Measurements from ENCODE around the gene AATK.
A peak's percentile ranks its signal among the peaks of the same experiment; 100 is the strongest.

AATK gene

GRCh38 chr17:81113158-81113724 is 52.8 kb downstream of the AATK start:
- DNase-seq (ENCODE audit: low read depth in 2 of 2): no peak

GRCh38 chr17:81112450-81112849 is 53.6 kb downstream of the AATK start:
- DNase-seq (ENCODE audit: low read depth in 2 of 2): no peak

DNA sequence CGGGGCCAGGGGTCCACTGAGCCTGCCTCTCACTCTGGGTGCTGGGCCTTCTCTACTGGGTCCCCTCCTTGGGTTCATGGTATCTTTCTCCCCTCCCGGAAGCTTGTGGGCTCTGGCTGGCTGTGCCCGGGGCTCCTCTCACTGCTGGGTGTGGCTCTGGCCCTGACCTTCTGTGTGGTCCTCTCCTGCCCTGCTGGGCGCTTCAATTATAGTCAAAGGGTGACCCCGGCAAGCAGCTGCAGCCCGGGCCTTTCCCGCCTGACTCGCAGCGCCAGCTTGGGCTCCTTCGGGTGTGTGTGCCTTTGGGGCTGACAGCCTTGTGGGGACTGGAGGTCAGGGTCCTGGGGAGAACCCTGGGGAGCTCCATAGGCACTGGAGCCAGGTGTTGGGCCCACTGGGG is 55.0 kb downstream of the AATK start:
- no peak for DNase-seq (ENCODE audit: low read depth in 2 of 2)

DNA sequence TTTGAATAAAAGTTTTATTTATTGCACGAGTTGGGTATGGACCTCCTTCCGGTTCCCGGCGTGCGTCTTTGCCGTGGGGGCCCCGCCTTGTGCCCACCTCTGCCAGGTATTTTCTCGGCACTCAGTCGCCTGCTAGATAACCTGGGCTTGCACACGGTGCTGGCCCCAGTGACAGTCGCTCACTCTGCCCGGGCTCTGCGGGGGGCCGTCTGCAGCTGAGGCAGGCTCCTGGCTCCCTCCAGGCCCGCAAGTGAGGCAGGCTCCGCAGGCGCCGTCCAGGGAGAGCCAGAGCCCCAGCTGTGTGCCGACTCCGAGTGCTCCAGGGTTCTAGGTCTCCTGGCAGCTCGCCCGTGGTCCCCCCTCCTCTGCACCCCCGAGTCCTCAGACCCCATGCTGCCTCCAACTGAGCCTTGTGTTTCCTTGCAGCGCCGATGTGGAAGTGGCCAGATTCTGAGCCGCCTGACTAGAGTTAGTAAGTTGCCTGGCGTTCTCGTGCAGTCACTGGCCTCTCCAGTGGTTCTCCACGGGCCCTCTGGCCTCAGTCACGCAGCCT is 55.5 kb downstream of the AATK start:
- DNase-seq (ENCODE audit: low read depth in 2 of 2): no peak

GRCh38 chr17:81109957-81110356 is 56.1 kb downstream of the AATK start:
- DNase-seq (ENCODE audit: low read depth in 2 of 2): no peak

DNA sequence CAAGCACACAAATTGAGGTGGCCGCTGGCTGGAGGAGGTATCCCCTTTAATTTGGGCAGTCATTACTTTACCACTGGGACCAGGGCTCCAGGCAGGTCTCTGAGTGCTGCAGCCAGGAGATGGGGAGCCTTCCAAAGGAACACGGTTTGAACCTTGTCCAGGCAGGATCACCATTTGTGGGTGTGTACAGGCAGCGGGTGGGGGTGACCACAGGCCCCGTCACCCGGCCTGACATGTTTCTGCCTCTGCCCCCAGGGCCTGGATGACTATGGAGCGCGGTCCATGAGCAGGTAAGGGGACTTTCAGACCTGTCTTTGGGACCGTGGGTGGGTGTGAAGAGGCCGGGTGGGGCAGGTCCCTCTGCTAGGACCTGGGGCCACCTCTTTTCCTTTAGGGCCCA is 57.8 kb downstream of the AATK start:
- DNase-seq (ENCODE audit: low read depth in 2 of 2): no peak

- DNase-seq (ENCODE audit: low read depth in 2 of 2): no peak
Measured at GRCh38 chr17:81106716-81107115, 59.3 kb downstream of the AATK start.

DNA sequence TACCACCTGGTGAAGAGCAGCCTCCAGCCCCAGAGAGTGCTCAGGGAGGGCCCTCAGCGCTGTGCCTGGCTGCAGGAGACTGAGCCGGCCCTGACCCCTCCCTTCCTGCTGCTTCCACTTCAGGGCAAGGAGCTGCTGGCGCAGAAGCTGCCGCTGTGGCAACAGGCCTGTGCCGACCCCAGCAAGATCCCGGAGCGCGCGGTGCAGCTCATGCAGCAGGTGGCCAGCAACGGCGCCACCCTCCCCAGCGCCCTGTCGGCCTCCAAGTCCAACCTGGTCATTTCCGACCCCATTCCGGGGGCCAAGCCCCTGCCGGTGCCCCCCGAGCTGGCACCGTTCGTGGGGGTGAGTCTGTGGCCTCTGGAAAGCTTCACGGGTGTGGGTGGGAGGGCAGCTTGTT is 62.6 kb downstream of the AATK start:
- no peak for DNase-seq (ENCODE audit: low read depth in 2 of 2)

GRCh38 chr17:81102869-81103268 is 63.2 kb downstream of the AATK start:
- no peak for DNase-seq (ENCODE audit: low read depth in 2 of 2)

- no peak for DNase-seq (ENCODE audit: low read depth in 2 of 2)
Measured at GRCh38 chr17:81102352-81102751, 63.7 kb downstream of the AATK start.

DNA sequence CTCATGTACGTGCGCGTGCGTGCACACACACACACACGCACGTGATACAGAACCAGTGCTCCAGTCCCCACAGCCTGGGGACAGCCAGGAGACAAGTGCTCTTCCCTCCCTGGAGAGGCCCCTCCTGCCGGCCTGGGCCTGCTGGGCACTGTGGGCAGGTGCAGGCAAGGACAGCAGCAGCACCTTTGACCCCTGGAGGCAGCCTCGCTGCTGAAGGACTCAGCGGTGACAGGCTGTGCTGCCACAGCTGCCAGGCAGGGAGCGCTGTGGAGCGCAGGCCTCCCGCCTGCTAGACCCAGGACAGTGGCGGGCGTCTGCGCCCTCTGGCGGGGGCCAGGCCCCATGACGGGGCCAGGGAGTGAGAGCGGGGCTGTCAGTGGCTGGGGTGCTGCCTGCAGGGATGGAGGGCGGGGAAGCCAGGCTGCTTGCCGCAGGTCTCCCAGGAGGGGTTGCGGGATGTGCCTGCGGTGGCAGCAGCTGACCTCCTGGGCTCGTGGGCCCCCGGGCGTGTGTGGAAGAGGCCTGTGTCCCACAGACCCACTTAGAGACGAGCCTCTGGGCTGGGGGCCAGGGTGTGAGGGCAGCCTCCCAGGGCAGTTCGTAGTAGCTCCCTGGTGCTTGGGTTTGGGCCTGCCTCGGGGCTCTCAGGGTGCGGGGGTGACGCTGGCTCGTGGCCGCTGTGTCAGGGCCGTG is 64.3 kb downstream of the AATK start:
- DNase-seq (ENCODE audit: low read depth in 2 of 2): peak; percentile 76 to 80

- no peak for DNase-seq (ENCODE audit: low read depth in 2 of 2)
Measured at GRCh38 chr17:81100668-81101067, 65.4 kb downstream of the AATK start.

DNA sequence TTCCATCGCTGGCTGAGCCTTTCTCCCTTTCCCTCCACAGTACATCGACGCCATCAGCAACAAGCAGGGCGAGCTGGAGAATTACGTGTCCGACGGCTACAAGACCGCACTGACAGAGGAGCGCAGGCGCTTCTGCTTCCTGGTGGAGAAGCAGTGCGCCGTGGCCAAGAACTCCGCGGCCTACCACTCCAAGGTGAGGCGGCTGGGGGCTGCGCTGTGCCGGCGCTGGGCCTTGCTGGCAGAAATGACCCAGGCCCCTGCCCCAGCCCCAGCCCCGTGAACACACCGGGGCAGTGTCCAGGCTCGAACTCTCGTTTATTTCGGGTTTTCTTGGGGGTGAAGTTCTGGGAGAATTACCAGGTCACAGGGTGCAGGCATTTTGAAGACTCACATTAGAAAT is 66.1 kb downstream of the AATK start:
- DNase-seq (ENCODE audit: low read depth in 2 of 2): no peak

GRCh38 chr17:81097943-81098308 is 68.1 kb downstream of the AATK start:
- DNase-seq (ENCODE audit: low read depth in 2 of 2): no peak

GRCh38 chr17:81097134-81097942 is 68.7 kb downstream of the AATK start:
- peak; percentile 36 to 47 for DNase-seq (ENCODE audit: low read depth in 2 of 2)

- no peak for DNase-seq (ENCODE audit: low read depth in 2 of 2)
Measured at GRCh38 chr17:81096741-81097133, 69.3 kb downstream of the AATK start.

- DNase-seq (ENCODE audit: low read depth in 2 of 2): no peak
Measured at GRCh38 chr17:81095383-81095762, 70.6 kb downstream of the AATK start.

DNA sequence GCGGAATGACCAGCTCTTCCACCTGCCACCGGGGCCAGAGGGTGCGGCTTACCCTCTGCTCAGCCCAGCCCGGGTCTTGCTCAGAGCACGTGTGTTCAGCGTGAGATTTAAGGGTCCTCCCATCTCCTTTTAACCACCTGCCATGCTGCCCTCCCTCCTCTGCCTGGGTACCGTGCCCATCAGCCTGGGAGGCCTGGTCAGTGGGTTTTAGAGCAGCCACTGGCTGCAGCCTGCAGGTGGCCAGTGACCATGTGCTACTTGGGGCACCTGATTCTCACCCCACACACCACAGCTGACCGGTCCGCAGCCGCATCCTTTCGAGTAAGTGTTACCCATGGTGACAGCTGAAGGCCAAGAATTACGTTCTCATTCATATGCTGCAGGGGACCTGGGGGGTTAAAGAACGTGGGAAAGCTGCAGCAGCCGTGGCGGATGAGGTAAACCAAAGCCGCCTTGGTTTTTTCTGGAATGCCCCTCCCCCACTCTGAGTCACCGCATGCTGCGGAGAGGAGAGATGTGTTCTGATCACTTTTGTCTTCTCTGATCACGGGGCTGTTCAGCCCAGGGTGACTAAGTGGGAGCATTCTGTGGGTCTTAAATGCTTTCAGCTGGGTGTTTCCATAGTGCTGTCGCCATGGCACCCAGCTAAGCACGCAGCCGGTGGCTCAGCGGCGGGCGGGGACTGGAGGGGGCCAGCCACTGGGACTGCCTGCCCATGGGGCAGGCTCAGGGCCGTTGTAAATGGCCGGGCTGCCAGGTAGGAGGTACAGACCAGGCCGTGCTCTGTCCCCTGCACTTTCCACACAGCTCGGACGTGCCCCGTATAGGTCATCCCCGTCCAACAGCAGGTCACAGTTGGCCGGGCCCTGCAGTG is 71.3 kb downstream of the AATK start:
- peak; percentile 76 to 96 for DNase-seq (ENCODE audit: low read depth in 2 of 2)

GRCh38 chr17:81093619-81094508 is 72.2 kb downstream of the AATK start:
- no peak for DNase-seq (ENCODE audit: low read depth in 2 of 2)

- no peak for DNase-seq (ENCODE audit: low read depth in 2 of 2)
Measured at GRCh38 chr17:81092518-81093095, 73.4 kb downstream of the AATK start.
